GM12878 (cell line): ENCODE results near the gene RCCD1. TPM values are rescaled to one million over a fixed set of nuclear protein-coding genes. Genes with fewer than 3 reads are reported as not detected.

Experiments used
- ATAC-seq: fragments of 200-7000 bp; cut with Tn5 transposase; 3 replicates; pipeline ENCODE4 v1.9.1; 2020; ENCODE audit warnings: mild to moderate bottlenecking, moderate library complexity
- BruUV-seq: library from RNA; stranded (reverse); fragments of 400-500 nt; replicated peaks from 2 replicates; lab custom pipeline; 2021; lab: Mats Ljungman, UMichigan
- CTCF ChIA-PET: fragments of 300-600 bp; sonication (Branson Sonifier 250); formaldehyde crosslinking; extraction: SDS; loops from one replicate; lab custom pipeline; 2021; ENCODE audit warnings: inconsistent platforms; lab: Yijun Ruan, JAX
- POLR2A ChIA-PET: fragments of 350-600 bp; formaldehyde crosslinking; extraction: SDS; loops from one replicate; lab custom pipeline; 2021; ENCODE audit warnings: inconsistent platforms; lab: Charles Lee
- RAD21 ChIA-PET: fragments of 300-600 bp; sonication (Branson Sonifier 250); formaldehyde crosslinking; loops from one replicate; lab custom pipeline; 2023; ENCODE audit warnings: antibody characterized with exemption; ENCODE audit not compliant: unreplicated experiment; lab: Charles Lee
- SMC1A ChIA-PET: fragments of 300-600 bp; sonication (Branson Sonifier 250); formaldehyde crosslinking; loops from one replicate; lab custom pipeline; 2023; ENCODE audit not compliant: unreplicated experiment, uncharacterized antibody; lab: Charles Lee
- DNase-seq: peaks from one replicate; pipeline ENCODE4 v3.0.0-alpha.2; 2011; ENCODE audit warnings: low read depth, low spot score
- FAIRE-seq: peaks from 3 replicates; lab custom pipeline; 2011; peaks lifted over from hg19 to GRCh38; lab: Jason Lieb, UNC
- H2AFZ ChIP-seq: 2 replicates; pipeline ENCODE4 v1.6.0; 2011; ENCODE audit warnings: low read depth, low read length, control low read depth; ENCODE audit not compliant: control insufficient read depth
- H3K27ac ChIP-seq: 2 replicates; pipeline ENCODE4 v1.5.1; 2011; ENCODE audit warnings: control low read depth; ENCODE audit not compliant: control insufficient read depth, insufficient read depth
- H3K27me3 ChIP-seq, 2 experiments: replicated peaks in 1 of 2; 2 replicates each; pipeline versions ENCODE4 v1.6.0 to v1.6.1; 2011; ENCODE audit warnings: low read length in 1 of 2; ENCODE audit not compliant: control insufficient read depth in 2 of 2, insufficient read depth in 2 of 2
- H3K36me3 ChIP-seq, 2 experiments: 2 replicates each; pipeline ENCODE4 v1.5.1; 2011; ENCODE audit warnings: low read length in 1 of 2; ENCODE audit not compliant: control insufficient read depth in 2 of 2, insufficient read depth in 2 of 2
- H3K4me1 ChIP-seq: 2 replicates; pipeline ENCODE4 v1.6.1; 2011; ENCODE audit warnings: mild to moderate bottlenecking, low read length, moderate library complexity, mixed read lengths; ENCODE audit not compliant: control insufficient read depth, insufficient read depth
- H3K4me2 ChIP-seq: 2 replicates; pipeline ENCODE4 v1.6.0; 2011; ENCODE audit warnings: control low read depth; ENCODE audit not compliant: control insufficient read depth, insufficient read depth
- H3K4me3 ChIP-seq: fragments of 200-600 bp; sonication (generic); 2 replicates; pipeline ENCODE4 v1.5.1; 2016
- H3K79me2 ChIP-seq: 2 replicates; pipeline ENCODE4 v1.6.0; 2011; ENCODE audit warnings: low read length; ENCODE audit not compliant: control insufficient read depth, insufficient read depth
- H3K9ac ChIP-seq: 2 replicates; pipeline ENCODE4 v1.8.0; 2011; ENCODE audit warnings: low read length, control low read depth, mixed read lengths; ENCODE audit not compliant: control insufficient read depth, insufficient read depth
- H3K9me3 ChIP-seq: replicated peaks from 3 replicates; pipeline ENCODE4 v1.5.1; 2011; ENCODE audit warnings: mild to moderate bottlenecking, low read length; ENCODE audit not compliant: control insufficient read depth, insufficient read depth
- H4K20me1 ChIP-seq: 2 replicates; pipeline ENCODE4 v1.6.0; 2011; ENCODE audit not compliant: control insufficient read depth, insufficient read depth
- FOXM1 ChIP-seq: IDR thresholded peaks from 2 replicates; pipeline ENCODE4 v1.6.1; 2012; ENCODE audit warnings: low read depth, mild to moderate bottlenecking, inconsistent platforms, low read length, moderate library complexity
- WGBS: methylation state at CpG from one replicate; pipeline ENCODE4 v1.1.6; 2016; ENCODE audit warnings: low lambda C conversion rate; ENCODE audit not compliant: insufficient replicate concordance, insufficient coverage; ENCODE audit errors: missing lambda C conversion rate; 5-methylcytosine and 5-hydroxymethylcytosine counted together
- in situ Hi-C: fragments of 300-500 bp; cut with MboI; formaldehyde crosslinking; loops from 9 replicates; pipeline ENCODE4 v1.14.3; 2018; ENCODE audit warnings: mixed read lengths
- intact Hi-C: fragments of 100-400 bp; cut with micrococcal nuclease; formaldehyde crosslinking; loops from one replicate; pipeline ENCODE4 v1.14.2; 2022; ENCODE audit not compliant: unreplicated experiment
- polyA plus RNA-seq, 11 experiments: library from polyadenylated mRNA; depleted of rRNA in 4 of 11; unstranded in 6 of 11; stranded (reverse) in 5 of 11; fragments of >200 nt; fragmentation: Nextera tagmentation in 4 of 11; fragmentation: Illumina TruSeq in 1 of 11; extraction: Ambion mirVana in 4 of 11; extraction: Trizol in 1 of 11; gene quantifications; 1 replicate in 1 of 11; 2 replicates in 10 of 11; pipeline versions ENCODE4 v1.2.1 to v1.2.3, GENCODE V29; 2011 to 2016; ENCODE audit warnings: inconsistent platforms in 2 of 11, missing spikeins in 2 of 11, low read depth in 1 of 11
- total RNA-seq, 4 experiments: library from RNA; depleted of rRNA in 3 of 4; stranded (reverse); fragments of >200 nt in 3 of 4; fragmentation: Illumina TruSeq in 1 of 4; extraction: Trizol in 1 of 4; gene quantifications; 2 replicates each; pipeline versions ENCODE4 v1.2.1 to v1.2.3, GENCODE V29; 2013 to 2021
- TF ChIP-seq, protein P1 (sequence below): fragments of 450-650 bp; IDR thresholded peaks from 2 replicates; pipeline ENCODE4 v1.6.1; 2016; ENCODE audit warnings: mild to moderate bottlenecking
- TF ChIP-seq, protein P2 (sequence below): fragments of 450-650 bp; IDR thresholded peaks from 2 replicates; pipeline ENCODE4 v1.6.1; 2017; ENCODE audit warnings: low read depth, mild to moderate bottlenecking, moderate library complexity

Gene RCCD1
- total and polyA plus RNA-seq, 10 of the 15 experiments (the other 5 are each of a cell fraction or from before 2014, with no cell fraction given), result 5.2 to 30.4 (median 20.9) TPM

GRCh38 chr15:90929246-90930019 lies 25.3 kb upstream of the RCCD1 start:
- POLR2A ChIA-PET, result interaction anchor here (0.5 to 7.0 kb wide), 7 partner anchors 15 to 260 kb away, joined by 3 to 113 read pairs (median 7); partner anchors contain the start of gene MAN2A2
- peak overlapping the region; percentile 87 for H3K4me2 ChIP-seq
- H2AFZ ChIP-seq, result peak overlapping the region; percentile 78
- TSS peak; percentile 87 for BruUV-seq
- SMC1A ChIA-PET, result interaction anchor here (0.6 to 9.2 kb wide), 6 partner anchors 26 to 233 kb away, joined by 3 to 225 read pairs (median 4); partner anchors contain the start of gene MAN2A2
- whole genome bisulfite sequencing, result 46% methylated on average over 21 of the region's 21 CpGs
- H4K20me1 ChIP-seq, result no peaks in the 10 kb centered on the region
- H3K27ac ChIP-seq, result peak overlapping the region; percentile 85
- intact Hi-C loops, result loop anchor here (5.0 to 10.0 kb wide), 4 partner anchors 75 to 287 kb away; partner anchors contain the start of gene BLM
- in situ Hi-C loops, result no loop called here
- peaks cover 28% of the 10 kb centered on the region for H3K4me1 ChIP-seq
- H3K36me3 ChIP-seq, result no peaks in the 10 kb centered on the region
- H3K4me3 ChIP-seq, result peak overlapping the region; percentile 90
- RAD21 ChIA-PET, result interaction anchor here (0.9 to 7.2 kb wide), 6 partner anchors 8 to 280 kb away, joined by 4 to 193 read pairs (median 50); partner anchors contain the start of genes FES and MAN2A2
- H3K79me2 ChIP-seq, result peaks cover 18% of the 10 kb centered on the region
- ATAC-seq (no peak), FAIRE-seq (no peak), DNase-seq (no peak)
- no peaks in the 10 kb centered on the region for H3K27me3 ChIP-seq
- no peaks in the 10 kb centered on the region for H3K9me3 ChIP-seq
- H3K9ac ChIP-seq, result peak overlapping the region; percentile 93
- TF ChIP-seq FOXM1, result no peak
- TF ChIP-seq, protein P1, sequence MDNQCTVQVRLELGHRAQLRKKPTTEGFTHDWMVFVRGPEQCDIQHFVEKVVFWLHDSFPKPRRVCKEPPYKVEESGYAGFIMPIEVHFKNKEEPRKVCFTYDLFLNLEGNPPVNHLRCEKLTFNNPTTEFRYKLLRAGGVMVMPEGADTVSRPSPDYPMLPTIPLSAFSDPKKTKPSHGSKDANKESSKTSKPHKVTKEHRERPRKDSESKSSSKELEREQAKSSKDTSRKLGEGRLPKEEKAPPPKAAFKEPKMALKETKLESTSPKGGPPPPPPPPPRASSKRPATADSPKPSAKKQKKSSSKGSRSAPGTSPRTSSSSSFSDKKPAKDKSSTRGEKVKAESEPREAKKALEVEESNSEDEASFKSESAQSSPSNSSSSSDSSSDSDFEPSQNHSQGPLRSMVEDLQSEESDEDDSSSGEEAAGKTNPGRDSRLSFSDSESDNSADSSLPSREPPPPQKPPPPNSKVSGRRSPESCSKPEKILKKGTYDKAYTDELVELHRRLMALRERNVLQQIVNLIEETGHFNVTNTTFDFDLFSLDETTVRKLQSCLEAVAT, result peak; percentile 94
- TF ChIP-seq, protein P2, sequence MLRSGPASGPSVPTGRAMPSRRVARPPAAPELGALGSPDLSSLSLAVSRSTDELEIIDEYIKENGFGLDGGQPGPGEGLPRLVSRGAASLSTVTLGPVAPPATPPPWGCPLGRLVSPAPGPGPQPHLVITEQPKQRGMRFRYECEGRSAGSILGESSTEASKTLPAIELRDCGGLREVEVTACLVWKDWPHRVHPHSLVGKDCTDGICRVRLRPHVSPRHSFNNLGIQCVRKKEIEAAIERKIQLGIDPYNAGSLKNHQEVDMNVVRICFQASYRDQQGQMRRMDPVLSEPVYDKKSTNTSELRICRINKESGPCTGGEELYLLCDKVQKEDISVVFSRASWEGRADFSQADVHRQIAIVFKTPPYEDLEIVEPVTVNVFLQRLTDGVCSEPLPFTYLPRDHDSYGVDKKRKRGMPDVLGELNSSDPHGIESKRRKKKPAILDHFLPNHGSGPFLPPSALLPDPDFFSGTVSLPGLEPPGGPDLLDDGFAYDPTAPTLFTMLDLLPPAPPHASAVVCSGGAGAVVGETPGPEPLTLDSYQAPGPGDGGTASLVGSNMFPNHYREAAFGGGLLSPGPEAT, result no peak
- CTCF ChIA-PET, result interaction anchor here (0.6 to 18.1 kb wide), 9 partner anchors 6 to 627 kb away, joined by 3 to 480 read pairs (median 4); partner anchors contain the start of genes FES and MAN2A2
